Kidney glomerular epithelial cell (primary cell): ENCODE results near the gene PPP1R27.
"Not testable (repeated sequence)": the region's sequence is repeated elsewhere in the genome, so short reads cannot be mapped to it uniquely, and the experiment has no call there.

Experiments
- DNase-seq: peaks from one replicate; lab custom pipeline; 2025; lab: John Stamatoyannopoulos, UW

PPP1R27 gene

GRCh38 chr17:81840826-81841778 is 6.3 kb upstream of the PPP1R27 start:
- no peak for DNase-seq

- DNase-seq, result not testable (repeated sequence)
Measured at GRCh38 chr17:81840059-81840458, 5.2 kb upstream of the PPP1R27 start.

- DNase-seq, result no peak
Measured at GRCh38 chr17:81839301-81839700, 4.5 kb upstream of the PPP1R27 start.

DNA sequence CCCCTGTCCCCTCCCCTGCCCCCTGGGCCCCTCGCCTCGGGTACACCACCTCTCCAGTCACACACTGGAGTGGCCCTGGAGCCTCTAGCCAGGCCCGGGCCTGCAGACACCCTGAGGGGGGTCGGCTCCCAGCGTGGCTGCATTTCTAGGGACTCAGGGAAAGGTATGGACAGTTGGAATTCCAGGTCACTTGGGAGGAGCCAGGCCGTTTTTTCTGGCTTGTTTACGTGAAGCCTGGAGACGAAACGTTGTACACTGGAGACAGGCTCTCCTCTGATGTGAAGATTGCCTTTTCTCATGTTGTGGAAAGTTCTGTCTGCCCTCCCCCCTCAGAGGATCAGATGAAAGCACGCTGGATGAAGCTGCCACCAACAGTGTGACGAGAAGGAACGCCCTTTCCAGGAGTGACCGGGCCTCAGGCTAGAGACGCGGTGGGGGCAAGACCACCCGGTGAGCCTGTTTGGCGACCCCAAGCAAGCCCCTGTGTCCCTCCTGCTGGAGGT is 4.0 kb upstream of the PPP1R27 start:
- no peak for DNase-seq

- DNase-seq, result no peak
Measured at GRCh38 chr17:81837641-81838040, 2.8 kb upstream of the PPP1R27 start.

DNA sequence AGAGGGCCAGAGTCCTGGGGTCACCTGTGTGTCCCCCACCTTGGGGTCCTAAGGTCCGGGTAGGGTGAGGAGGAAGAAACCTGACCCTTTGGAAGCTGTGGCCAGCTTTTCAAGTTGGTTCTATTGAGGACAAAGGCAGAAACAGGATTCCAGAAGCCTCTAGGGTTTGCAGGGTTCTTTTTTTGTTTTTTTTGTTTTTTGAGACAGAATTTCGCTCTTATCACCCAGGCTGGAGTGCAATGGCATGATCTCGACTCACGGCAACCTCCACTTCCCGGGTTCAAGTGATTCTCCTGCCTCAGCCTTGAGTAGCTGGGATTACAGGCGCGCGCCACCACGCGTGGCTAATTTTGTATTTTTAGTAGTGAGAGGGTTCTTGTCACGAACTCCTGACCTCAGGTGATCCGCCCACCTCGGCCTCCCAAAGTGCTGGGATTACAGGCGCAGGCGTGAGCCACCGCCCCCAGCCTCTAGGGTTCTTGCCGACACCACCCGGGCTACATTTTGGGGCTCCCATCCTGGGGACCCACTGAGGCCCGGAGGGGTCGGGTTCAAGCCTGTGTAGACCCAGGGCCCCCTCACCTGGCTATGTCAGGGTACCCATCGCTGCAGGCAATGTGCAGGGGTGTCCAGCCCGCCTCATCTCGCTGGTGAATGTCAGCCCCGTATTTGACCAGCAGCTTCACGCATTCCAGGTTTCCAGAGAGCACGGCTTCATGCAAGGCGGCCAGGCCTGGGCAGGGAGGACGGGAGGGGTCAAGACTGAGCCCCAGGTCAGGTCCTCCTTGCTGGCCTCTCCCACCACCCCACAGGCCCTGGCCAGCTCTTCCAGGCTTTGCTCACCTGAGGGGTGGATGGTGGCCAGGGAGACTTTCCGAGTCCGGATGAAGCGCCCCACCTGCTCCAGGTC is 674 bp downstream of the PPP1R27 start:
- DNase-seq, result no peak

DNA sequence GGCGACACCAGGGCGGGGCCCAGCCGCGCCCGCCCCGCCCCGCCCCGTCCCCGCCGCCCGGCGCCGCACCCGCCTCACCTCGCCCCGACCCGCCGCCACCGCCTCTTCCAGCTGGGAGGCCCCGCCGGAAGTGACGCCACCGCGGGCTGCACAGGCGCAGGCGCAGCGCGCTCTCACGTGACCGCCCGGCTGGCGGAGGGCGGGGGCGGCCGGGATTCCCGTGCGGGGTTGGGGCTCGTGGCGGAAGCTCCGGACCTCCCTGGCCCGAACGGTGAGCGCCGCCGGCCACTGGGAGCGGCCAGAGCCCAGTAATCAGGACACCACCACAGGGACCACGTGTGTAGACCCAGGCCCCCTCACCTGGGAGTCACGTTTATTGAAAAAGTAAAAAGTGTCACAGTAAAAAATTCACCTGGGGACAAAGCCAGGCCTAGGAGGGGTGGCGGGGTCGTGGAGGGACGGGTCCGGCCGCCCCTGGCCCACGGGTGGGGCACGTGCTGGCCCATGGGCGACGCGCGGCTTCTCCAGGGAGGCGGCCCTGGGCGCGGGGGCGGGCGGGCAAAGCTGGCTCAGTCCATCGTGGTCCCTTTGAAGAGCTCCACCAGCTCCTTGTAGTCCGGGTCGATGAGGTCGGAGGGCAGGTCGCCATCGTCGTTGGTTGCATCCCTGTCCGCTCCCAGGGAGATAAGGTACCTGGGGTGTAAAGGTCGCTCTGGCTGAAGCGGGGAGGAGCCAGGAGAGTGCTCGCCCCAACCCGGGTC is 1.5 kb downstream of the PPP1R27 start, which contains the start of gene MCRIP1:
Gene MCRIP1, minus strand, starts transcription at position 132 of the 761 bp plus-strand sequence. CDS start 8,785 bp downstream, outside the sequence.
- peak; percentile 50 for DNase-seq

- peak; percentile 3 for DNase-seq
Measured at GRCh38 chr17:81832608-81833159, 2.2 kb downstream of the PPP1R27 start.

DNA sequence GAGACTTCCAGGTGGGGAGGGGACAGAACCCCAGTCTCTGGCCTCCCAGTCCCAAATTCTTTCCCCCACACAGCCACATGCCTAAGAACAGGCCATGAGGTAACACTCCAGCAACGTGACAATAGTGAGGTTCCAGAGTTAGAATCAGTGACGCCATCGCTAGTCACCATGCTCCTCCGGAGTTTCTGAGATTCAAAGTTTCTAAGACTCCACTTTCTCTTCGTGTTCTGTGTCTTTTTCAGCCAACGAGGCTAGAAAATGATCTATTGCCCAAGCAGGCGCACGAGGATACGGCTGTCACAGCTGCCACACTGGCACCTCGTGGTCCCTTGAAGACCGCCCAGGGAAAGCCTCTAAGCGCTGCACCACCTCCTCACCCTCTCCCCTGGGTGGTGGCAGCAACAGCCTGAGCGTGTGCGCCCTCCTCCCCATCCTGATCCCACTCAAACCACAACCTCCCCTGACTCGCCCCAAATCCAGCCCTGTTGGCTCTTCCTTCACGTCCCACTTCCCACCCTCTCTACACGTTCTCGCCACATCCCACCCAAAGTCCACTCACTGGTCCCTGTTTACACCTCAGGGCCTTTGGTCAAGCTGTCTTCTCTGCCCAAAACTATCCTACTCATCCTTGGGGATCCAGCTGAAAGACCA is 2.8 kb downstream of the PPP1R27 start:
- no peak for DNase-seq

- DNase-seq, result no peak
Measured at GRCh38 chr17:81831563-81831956, 3.3 kb downstream of the PPP1R27 start.

GRCh38 chr17:81829858-81830257 is 5.0 kb downstream of the PPP1R27 start:
- no peak for DNase-seq

GRCh38 chr17:81828656-81829055 is 6.2 kb downstream of the PPP1R27 start:
- DNase-seq, result no peak

DNA sequence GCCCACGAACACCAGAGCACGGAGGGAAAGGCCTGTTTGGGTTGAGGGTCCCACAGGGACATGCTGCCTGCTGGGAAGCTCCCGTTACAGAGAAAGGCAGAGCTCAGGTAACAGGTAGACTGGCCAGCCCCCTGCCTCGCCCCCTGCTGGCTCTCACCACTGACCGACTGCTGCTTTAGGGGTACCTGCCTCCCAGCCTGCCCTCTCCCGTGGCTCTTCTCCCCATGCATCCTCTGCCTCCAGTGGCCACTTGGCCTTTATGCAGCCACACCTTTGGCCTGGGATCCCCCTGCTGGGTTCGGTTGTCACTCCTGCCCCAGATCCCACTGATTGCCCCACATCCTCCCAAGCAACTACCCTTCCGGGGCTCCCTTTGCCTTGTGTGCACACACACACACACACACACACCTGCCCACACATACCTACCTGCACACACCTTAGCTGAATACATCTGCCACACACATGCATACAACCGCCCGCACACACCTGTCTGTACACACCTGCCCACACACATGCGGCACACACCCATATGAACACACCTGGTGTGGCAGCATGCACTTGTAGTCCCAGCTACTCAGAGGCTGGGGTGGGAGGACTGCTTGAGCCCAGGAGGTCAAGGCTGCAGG is 8.9 kb downstream of the PPP1R27 start:
- no peak for DNase-seq

DNA sequence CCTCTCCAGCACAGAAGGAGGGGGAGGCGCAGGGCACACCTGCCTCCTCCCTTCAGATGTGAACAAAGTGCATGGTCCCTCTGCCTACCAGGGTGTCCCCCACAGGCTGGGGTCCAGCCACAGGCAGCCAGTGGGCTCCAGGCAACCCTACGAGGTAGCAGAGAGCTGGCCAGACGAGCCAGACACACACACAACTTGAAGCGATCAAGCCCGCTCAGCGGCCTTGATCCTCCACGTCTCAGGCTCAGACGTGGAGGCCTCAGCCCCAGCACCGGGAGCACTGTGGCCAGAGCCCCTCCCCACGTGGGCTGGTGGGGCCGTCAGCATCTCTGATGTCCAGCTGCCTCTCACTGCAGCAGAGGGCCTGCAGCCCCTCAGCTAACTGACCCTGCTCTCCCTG is 10.3 kb downstream of the PPP1R27 start:
- DNase-seq, result no peak

- DNase-seq, result no peak
Measured at GRCh38 chr17:81823820-81824550, 10.9 kb downstream of the PPP1R27 start.

DNA sequence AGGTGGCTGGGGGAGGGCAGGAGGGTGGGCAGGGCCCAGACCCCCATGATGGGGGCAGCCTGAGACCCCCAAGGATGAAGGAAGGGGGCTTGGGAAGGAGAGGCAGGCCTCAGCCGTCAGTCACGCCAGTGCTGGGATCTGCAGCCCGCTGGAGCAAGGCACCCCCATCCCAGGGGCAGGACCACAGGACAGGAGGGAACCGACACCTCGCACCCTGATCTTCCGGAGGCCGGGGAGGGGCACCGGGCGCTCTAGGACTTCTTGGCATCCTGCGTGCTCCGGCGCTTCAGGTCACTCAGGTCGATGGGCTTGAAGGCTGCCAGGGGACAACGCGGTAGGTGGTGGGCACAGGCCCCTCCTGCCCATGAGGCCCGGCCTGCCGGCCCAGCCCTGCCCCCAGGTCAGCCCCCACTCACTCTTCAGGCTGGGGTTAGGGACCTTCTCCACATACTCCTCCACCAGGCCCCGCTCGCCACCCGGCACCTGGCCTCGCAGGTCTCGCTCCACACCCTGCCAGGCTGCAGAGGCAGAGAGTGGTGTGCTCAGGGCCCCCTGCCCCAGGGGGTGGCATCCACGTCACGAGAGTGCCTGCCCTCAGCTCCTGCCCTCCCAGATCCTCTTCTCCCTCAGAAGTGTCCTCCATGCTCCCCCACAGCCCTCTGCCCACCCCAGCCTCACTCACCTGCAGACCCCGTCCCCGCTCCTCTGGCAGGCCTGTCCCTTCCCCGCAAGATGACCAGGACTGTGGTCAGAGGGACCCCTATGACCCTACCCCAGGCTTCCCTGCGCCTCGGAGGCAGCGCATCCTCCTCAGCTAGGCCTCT is 11.6 kb downstream of the PPP1R27 start:
- no peak for DNase-seq

- DNase-seq, result no peak
Measured at GRCh38 chr17:81822312-81822637, 12.6 kb downstream of the PPP1R27 start.

DNA sequence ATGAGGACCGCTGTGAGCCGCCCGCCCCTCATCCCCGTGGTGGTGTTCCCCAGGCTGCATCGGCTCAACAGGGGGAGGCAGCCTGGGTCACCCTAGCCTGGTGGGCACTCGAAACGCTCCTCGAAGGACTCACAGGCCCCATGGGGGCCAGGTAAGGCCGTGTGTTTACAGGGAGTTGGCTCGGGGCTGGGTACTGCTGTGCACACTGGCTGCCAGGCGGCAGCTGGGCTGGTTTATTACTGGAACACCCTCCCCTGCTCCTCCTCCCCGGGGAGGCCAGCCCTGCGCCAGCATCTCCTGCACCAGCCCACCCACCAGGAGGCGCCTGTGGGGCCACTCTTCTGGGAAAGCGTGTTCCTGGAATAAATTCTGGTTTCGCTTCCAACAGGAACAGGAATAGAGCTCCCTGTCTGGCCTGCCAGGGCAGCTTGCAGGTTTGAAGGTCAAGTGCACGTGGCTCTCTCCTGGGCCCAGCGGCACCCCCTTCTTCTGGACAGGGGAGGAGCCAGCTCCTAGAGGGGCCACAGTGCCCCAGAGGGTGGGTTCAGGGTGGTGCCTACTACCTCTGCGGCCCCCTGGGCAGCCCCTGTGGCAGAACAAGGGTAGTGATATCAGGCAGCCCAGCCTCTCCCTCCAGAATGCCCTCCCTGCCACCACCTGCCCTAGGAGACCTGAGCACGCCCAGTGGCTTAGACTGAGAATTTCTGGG is 13.1 kb downstream of the PPP1R27 start:
- no peak for DNase-seq
